Measurements from ENCODE around the gene UBA7.
"Not testable (repeated sequence)": the region's sequence is repeated elsewhere in the genome, so short reads cannot be mapped to it uniquely, and the experiment has no call there.

Gene UBA7

GRCh38 chr3:49781415-49782199 lies 32.1 kb downstream of the UBA7 start:
- no peak for DNase-seq

GRCh38 chr3:49780975-49781365 lies 32.8 kb downstream of the UBA7 start:
- DNase-seq, result not testable (repeated sequence)

- no peak for DNase-seq
These were observed 33.4 kb downstream of the UBA7 start for GRCh38 chr3:49780080-49780974.

- no peak for DNase-seq
These were observed 34.2 kb downstream of the UBA7 start for GRCh38 chr3:49779358-49780079.

GRCh38 chr3:49776101-49776500 lies 37.7 kb downstream of the UBA7 start:
- not testable (repeated sequence) for DNase-seq

- no peak for DNase-seq
These were observed 38.2 kb downstream of the UBA7 start for GRCh38 chr3:49775538-49775937.

- no peak for DNase-seq
These were observed 41.0 kb downstream of the UBA7 start for GRCh38 chr3:49772703-49773102.

GRCh38 chr3:49771340-49771938 lies 42.3 kb downstream of the UBA7 start:
- no peak for DNase-seq

GRCh38 chr3:49769926-49770325 lies 43.8 kb downstream of the UBA7 start:
- DNase-seq, result no peak

- DNase-seq, result no peak
These were observed 44.4 kb downstream of the UBA7 start for GRCh38 chr3:49769286-49769915.

GRCh38 chr3:49763981-49764380 lies 49.8 kb downstream of the UBA7 start:
- no peak for DNase-seq

GRCh38 chr3:49761661-49762060 lies 52.1 kb downstream of the UBA7 start:
- no peak for DNase-seq

GRCh38 chr3:49759226-49759625 lies 54.5 kb downstream of the UBA7 start:
- no peak for DNase-seq

- no peak for DNase-seq
These were observed 56.6 kb downstream of the UBA7 start for GRCh38 chr3:49757197-49757596.

- no peak for DNase-seq
These were observed 57.7 kb downstream of the UBA7 start for GRCh38 chr3:49756036-49756435.

Measured in activated CD4-positive, alpha-beta T cell treated with anti-CD3 and anti-CD28 coated beads, Interleukin-2, amount 50 U/mL, for 1 hour (primary cell).